WTC11 (cell line): ENCODE results near the gene GXYLT2. TPM values are rescaled to one million over a fixed set of nuclear protein-coding genes. Genes with fewer than 3 reads are reported as not detected.

ENCODE experiments used
- ATAC-seq: fragments of 200-7000 bp; cut with Tn5 transposase; 2 replicates; pipeline ENCODE4 v1.10.0; 2021; ENCODE audit warnings: mild to moderate bottlenecking, moderate library complexity
- CTCF ChIA-PET: fragments of 300-600 bp; sonication (Branson Sonifier 250); formaldehyde crosslinking; loops from one replicate; lab custom pipeline; 2021; ENCODE audit warnings: antibody characterized with exemption; lab: Charles Lee
- POLR2A ChIA-PET: fragments of 350-600 bp; sonication (Branson Sonifier 250); formaldehyde crosslinking; loops from one replicate; lab custom pipeline; 2021; ENCODE audit warnings: antibody characterized with exemption; lab: Charles Lee
- DNase-seq: peaks from one replicate; pipeline ENCODE4 v3.0.0; 2021; ENCODE audit warnings: low spot score
- H3K27ac Mint-ChIP-seq: 2 replicates; pipeline ENCODE4 v1.8.0; 2021; ENCODE audit warnings: mixed read lengths
- H3K27me3 Mint-ChIP-seq: 2 replicates; pipeline ENCODE4 v1.8.0; 2021; ENCODE audit warnings: low read depth, mild to moderate bottlenecking, moderate library complexity, mixed read lengths
- H3K36me3 Mint-ChIP-seq: 2 replicates; pipeline ENCODE4 v1.8.0; 2021; ENCODE audit warnings: mixed read lengths
- H3K4me1 Mint-ChIP-seq: 2 replicates; pipeline ENCODE4 v1.8.0; 2022; ENCODE audit warnings: mixed read lengths
- H3K4me3 Mint-ChIP-seq: 2 replicates; pipeline ENCODE4 v1.8.0; 2021; ENCODE audit warnings: mild to moderate bottlenecking, moderate library complexity, mixed read lengths
- H3K9me3 Mint-ChIP-seq: 2 replicates; pipeline ENCODE4 v1.8.0; 2021; ENCODE audit warnings: mixed read lengths
- ELF4 ChIP-seq: sonication (generic); formaldehyde crosslinking; IDR thresholded peaks from 2 replicates; pipeline ENCODE4 v1.8.1; 2022; ENCODE audit warnings: low read depth, mild to moderate bottlenecking, moderate library complexity, missing genetic modification reagents
- EMX1 ChIP-seq: fragments of 250-450 bp; sonication (Bioruptor Pico); IDR thresholded peaks from 2 replicates; pipeline ENCODE4 v1.8.0; 2021; ENCODE audit warnings: mild to moderate bottlenecking
- ESRRA ChIP-seq: sonication (generic); formaldehyde crosslinking; IDR thresholded peaks from 2 replicates; pipeline ENCODE4 v1.8.1; 2022; ENCODE audit warnings: mild to moderate bottlenecking, missing genetic modification reagents, borderline replicate concordance
- ETV6 ChIP-seq: sonication (generic); formaldehyde crosslinking; IDR thresholded peaks from 2 replicates; pipeline ENCODE4 v1.8.1; 2022; ENCODE audit warnings: mild to moderate bottlenecking, missing genetic modification reagents
- FOXK1 ChIP-seq: sonication (generic); formaldehyde crosslinking; IDR thresholded peaks from 2 replicates; pipeline ENCODE4 v1.8.0; 2022; ENCODE audit warnings: mild to moderate bottlenecking, moderate library complexity, missing genetic modification reagents
- JUN ChIP-seq: sonication (generic); formaldehyde crosslinking; IDR thresholded peaks from 2 replicates; pipeline ENCODE4 v1.8.0; 2023; ENCODE audit warnings: mild to moderate bottlenecking, missing genetic modification reagents
- MYBL2 ChIP-seq: sonication (generic); formaldehyde crosslinking; IDR thresholded peaks from 2 replicates; pipeline ENCODE4 v1.8.1; 2023; ENCODE audit warnings: mild to moderate bottlenecking, moderate library complexity, missing genetic modification reagents
- NFATC4 ChIP-seq: fragments of 250-450 bp; sonication (Bioruptor Pico); IDR thresholded peaks from 2 replicates; pipeline ENCODE4 v1.9.0; 2021; ENCODE audit warnings: mild to moderate bottlenecking
- NFYB ChIP-seq: sonication (generic); formaldehyde crosslinking; conservative IDR thresholded peaks from 2 replicates; pipeline ENCODE4 v1.8.0; 2022; ENCODE audit warnings: low read depth, missing genetic modification reagents
- NR1H2 ChIP-seq: sonication (generic); formaldehyde crosslinking; IDR thresholded peaks from 2 replicates; pipeline ENCODE4 v1.9.0; 2021; ENCODE audit warnings: mild to moderate bottlenecking, moderate library complexity, missing genetic modification reagents
- NR2C2 ChIP-seq: sonication (generic); formaldehyde crosslinking; IDR thresholded peaks from 2 replicates; pipeline ENCODE4 v1.8.0; 2022; ENCODE audit warnings: mild to moderate bottlenecking, missing genetic modification reagents
- OVOL2 ChIP-seq: fragments of 250-450 bp; sonication (Bioruptor Pico); IDR thresholded peaks from 2 replicates; pipeline ENCODE4 v1.9.0; 2021; ENCODE audit warnings: mild to moderate bottlenecking, borderline replicate concordance
- RELA ChIP-seq: sonication (generic); formaldehyde crosslinking; IDR thresholded peaks from 2 replicates; pipeline ENCODE4 v1.8.1; 2022; ENCODE audit warnings: missing genetic modification reagents, mild to moderate bottlenecking, borderline replicate concordance
- RORB ChIP-seq: fragments of 250-450 bp; sonication (Bioruptor Pico); IDR thresholded peaks from 2 replicates; pipeline ENCODE4 v1.9.0; 2021; ENCODE audit warnings: mild to moderate bottlenecking
- TCF7 ChIP-seq: sonication (generic); formaldehyde crosslinking; IDR thresholded peaks from 2 replicates; pipeline ENCODE4 v1.8.0; 2022; ENCODE audit warnings: mild to moderate bottlenecking, low read depth, missing genetic modification reagents, moderate library complexity
- TEAD4 ChIP-seq: sonication (generic); formaldehyde crosslinking; IDR thresholded peaks from 2 replicates; pipeline ENCODE4 v1.8.0; 2022; ENCODE audit warnings: mild to moderate bottlenecking, missing genetic modification reagents
- ZNF121 ChIP-seq: sonication (generic); formaldehyde crosslinking; IDR thresholded peaks from 2 replicates; pipeline ENCODE4 v1.8.0; 2023; ENCODE audit warnings: missing genetic modification reagents
- ZNF416 ChIP-seq: fragments of 250-450 bp; sonication (Bioruptor Pico); IDR thresholded peaks from 2 replicates; pipeline ENCODE4 v1.9.0; 2021; ENCODE audit warnings: mild to moderate bottlenecking, inconsistent platforms
- ZNF423 ChIP-seq: fragments of 250-450 bp; sonication (Bioruptor Pico); IDR thresholded peaks from 2 replicates; pipeline ENCODE4 v2.1.2; 2022; ENCODE audit warnings: mild to moderate bottlenecking, moderate library complexity
- total RNA-seq: library from RNA; stranded (reverse); gene quantifications from 3 replicates; pipeline ENCODE4 v1.2.3, GENCODE V29; 2021
- TF ChIP-seq, protein P1 (sequence below): fragments of 250-450 bp; sonication (Bioruptor Pico); IDR thresholded peaks from 2 replicates; pipeline ENCODE4 v1.9.0; 2021; ENCODE audit warnings: mild to moderate bottlenecking
- TF ChIP-seq, protein P2 (sequence below): sonication (generic); formaldehyde crosslinking; IDR thresholded peaks from 2 replicates; pipeline ENCODE4 v1.8.0; 2022; ENCODE audit warnings: mild to moderate bottlenecking, missing genetic modification reagents
- TF ChIP-seq, protein P3 (sequence below): fragments of 250-450 bp; sonication (Bioruptor Pico); IDR thresholded peaks from 2 replicates; pipeline ENCODE4 v1.9.0; 2021; ENCODE audit warnings: moderate library complexity, mild to moderate bottlenecking, inconsistent platforms, borderline replicate concordance
- TF ChIP-seq, protein P4 (sequence below): sonication (generic); formaldehyde crosslinking; IDR thresholded peaks from 2 replicates; pipeline ENCODE4 v1.8.1; 2022; ENCODE audit warnings: mild to moderate bottlenecking, missing genetic modification reagents, moderate library complexity, borderline replicate concordance
- TF ChIP-seq, protein P5 (sequence below): sonication (generic); formaldehyde crosslinking; IDR thresholded peaks from 2 replicates; pipeline ENCODE4 v1.8.0; 2022; ENCODE audit warnings: mild to moderate bottlenecking, missing genetic modification reagents

Gene GXYLT2
- total RNA-seq, 1 experiment from 2014 or later: 6.5 TPM

DNA sequence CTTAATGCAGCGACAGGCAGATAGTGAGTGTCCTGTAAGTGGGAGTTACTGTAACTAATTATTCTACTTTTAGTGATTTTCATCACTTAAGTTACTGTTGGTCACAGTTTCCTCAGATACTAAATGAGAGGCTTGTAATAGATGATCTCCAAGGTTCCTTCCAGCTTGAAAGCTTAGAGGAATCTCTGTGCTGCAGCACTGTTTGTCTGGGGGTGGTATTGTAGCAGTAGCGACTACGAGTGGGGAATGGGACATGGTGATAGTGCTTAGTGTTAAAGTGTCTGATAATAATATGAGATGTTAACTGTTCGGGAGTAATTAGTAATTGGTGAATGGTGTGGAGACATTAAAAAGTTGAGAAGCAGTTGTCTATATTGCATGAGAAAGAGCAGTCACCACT is 121.2 kb downstream of the GXYLT2 start:
- Mint-ChIP-seq H3K9me3 (no peaks in the 10 kb centered on the region), H3K36me3 (peaks cover 26% of the 10 kb centered on the region), H3K4me3 (no peak overlapping the region), H3K27me3 (no peaks in the 10 kb centered on the region), H3K4me1 (peaks cover 55% of the 10 kb centered on the region), H3K27ac (peak overlapping the region; percentile 39)
- POLR2A ChIA-PET: interaction anchor here (0.7 to 1.2 kb wide), 2 partner anchors 15 to 122 kb away, joined by 3 read pairs; no protein-coding TSS in a partner anchor
- TF ChIP-seq FOXK1 (CRISPR knock-in tag) (no peak), NR2C2 (CRISPR knock-in tag) (no peak), ZNF423 (CRISPR knock-in tag) (no peak), ZNF121 (CRISPR knock-in tag) (no peak), JUN (no peak), EMX1 (CRISPR knock-in tag) (no peak), ELF4 (CRISPR knock-in tag) (no peak), ETV6 (CRISPR knock-in tag) (no peak), RELA (CRISPR knock-in tag) (no peak), TEAD4 (CRISPR knock-in tag) (no peak), ESRRA (CRISPR knock-in tag) (no peak), NR1H2 (no peak), ZNF416 (no peak), NFYB (CRISPR knock-in tag) (no peak), OVOL2 (CRISPR knock-in tag) (no peak)
- TF ChIP-seq, protein P1, sequence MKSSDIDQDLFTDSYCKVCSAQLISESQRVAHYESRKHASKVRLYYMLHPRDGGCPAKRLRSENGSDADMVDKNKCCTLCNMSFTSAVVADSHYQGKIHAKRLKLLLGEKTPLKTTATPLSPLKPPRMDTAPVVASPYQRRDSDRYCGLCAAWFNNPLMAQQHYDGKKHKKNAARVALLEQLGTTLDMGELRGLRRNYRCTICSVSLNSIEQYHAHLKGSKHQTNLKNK: no peak
- TF ChIP-seq, protein P2, sequence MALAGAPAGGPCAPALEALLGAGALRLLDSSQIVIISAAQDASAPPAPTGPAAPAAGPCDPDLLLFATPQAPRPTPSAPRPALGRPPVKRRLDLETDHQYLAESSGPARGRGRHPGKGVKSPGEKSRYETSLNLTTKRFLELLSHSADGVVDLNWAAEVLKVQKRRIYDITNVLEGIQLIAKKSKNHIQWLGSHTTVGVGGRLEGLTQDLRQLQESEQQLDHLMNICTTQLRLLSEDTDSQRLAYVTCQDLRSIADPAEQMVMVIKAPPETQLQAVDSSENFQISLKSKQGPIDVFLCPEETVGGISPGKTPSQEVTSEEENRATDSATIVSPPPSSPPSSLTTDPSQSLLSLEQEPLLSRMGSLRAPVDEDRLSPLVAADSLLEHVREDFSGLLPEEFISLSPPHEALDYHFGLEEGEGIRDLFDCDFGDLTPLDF (CRISPR knock-in tag): no peak
- TF ChIP-seq, protein P3, sequence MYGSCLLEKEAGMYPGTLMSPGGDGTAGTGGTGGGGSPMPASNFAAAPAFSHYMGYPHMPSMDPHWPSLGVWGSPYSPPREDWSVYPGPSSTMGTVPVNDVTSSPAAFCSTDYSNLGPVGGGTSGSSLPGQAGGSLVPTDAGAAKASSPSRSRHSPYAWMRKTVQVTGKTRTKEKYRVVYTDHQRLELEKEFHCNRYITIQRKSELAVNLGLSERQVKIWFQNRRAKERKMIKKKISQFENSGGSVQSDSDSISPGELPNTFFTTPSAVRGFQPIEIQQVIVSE (CRISPR knock-in tag): no peak
- TF ChIP-seq, protein P4, sequence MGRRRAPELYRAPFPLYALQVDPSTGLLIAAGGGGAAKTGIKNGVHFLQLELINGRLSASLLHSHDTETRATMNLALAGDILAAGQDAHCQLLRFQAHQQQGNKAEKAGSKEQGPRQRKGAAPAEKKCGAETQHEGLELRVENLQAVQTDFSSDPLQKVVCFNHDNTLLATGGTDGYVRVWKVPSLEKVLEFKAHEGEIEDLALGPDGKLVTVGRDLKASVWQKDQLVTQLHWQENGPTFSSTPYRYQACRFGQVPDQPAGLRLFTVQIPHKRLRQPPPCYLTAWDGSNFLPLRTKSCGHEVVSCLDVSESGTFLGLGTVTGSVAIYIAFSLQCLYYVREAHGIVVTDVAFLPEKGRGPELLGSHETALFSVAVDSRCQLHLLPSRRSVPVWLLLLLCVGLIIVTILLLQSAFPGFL (CRISPR knock-in tag): no peak
- TF ChIP-seq, protein P5, sequence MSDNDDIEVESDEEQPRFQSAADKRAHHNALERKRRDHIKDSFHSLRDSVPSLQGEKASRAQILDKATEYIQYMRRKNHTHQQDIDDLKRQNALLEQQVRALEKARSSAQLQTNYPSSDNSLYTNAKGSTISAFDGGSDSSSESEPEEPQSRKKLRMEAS (CRISPR knock-in tag): no peak
- CTCF ChIA-PET: no interaction called here
- DNase-seq (no peak), ATAC-seq (no peak)

DNA sequence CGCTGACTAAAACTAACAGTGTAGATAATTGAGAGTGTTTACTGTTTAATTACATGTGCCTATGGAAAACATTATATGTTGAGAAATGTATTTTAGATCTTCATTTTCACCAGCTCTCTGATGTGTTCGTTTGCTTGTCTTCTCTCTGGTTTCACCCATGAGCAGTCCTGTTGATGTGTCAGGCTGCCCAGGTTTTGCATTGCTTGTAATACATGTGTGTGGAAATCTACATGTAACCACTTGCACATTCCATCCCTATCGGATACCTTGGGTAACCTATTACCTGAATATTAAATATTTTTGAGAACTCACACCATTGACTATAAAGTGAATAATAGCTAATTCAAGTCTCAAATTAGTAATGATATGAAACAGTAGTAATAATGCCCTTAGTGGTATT is 121.9 kb downstream of the GXYLT2 start:
- TF ChIP-seq TCF7 (CRISPR knock-in tag) (no peak), MYBL2 (no peak), NFATC4 (CRISPR knock-in tag) (no peak), RORB (no peak)
- TF ChIP-seq, protein P5 (CRISPR knock-in tag): no peak
- H3K9me3 Mint-ChIP-seq: no peaks in the 10 kb centered on the region
- peaks cover 22% of the 10 kb centered on the region for H3K36me3 Mint-ChIP-seq
- CTCF ChIA-PET: no interaction called here
- H3K27me3 Mint-ChIP-seq: no peaks in the 10 kb centered on the region
- POLR2A ChIA-PET: interaction anchor here (1.2 kb wide), 1 partner anchor 123 kb away, joined by 3 read pairs; no protein-coding TSS in a partner anchor
- no peak for DNase-seq
- H3K27ac Mint-ChIP-seq: peak overlapping the region; percentile 26
- H3K4me3 Mint-ChIP-seq: no peak overlapping the region
- H3K4me1 Mint-ChIP-seq: peaks cover 51% of the 10 kb centered on the region
- no peak for ATAC-seq
